ENCODE measurements around the gene PRKCG.

Gene PRKCG

GRCh38 chr19:53872762-53873161 lies 9.2 kb upstream of the PRKCG start:
- DNase-seq, result no peak

- no peak for DNase-seq
Observed at GRCh38 chr19:53873773-53874605, 8.0 kb upstream of the PRKCG start.

- DNase-seq, result no peak
Observed at GRCh38 chr19:53874606-53874990, 7.4 kb upstream of the PRKCG start.

- peak; percentile 51 to 57 (median 51) for DNase-seq
Observed at GRCh38 chr19:53875602-53876325, 6.2 kb upstream of the PRKCG start.

- no peak for DNase-seq
Observed at GRCh38 chr19:53876651-53877224, 5.3 kb upstream of the PRKCG start.

- no peak for DNase-seq
Observed at GRCh38 chr19:53877361-53877766, 4.6 kb upstream of the PRKCG start.

- no peak for DNase-seq
Observed at GRCh38 chr19:53878776-53879139, 3.2 kb upstream of the PRKCG start.

- peak; percentile 81 to 93 (median 88) for DNase-seq
Observed at GRCh38 chr19:53879140-53880081, 2.6 kb upstream of the PRKCG start.

GRCh38 chr19:53880711-53881481 lies 1.1 kb upstream of the PRKCG start:
- DNase-seq, result peak; percentile 44 to 59 (median 55)

- no peak for DNase-seq
Observed at GRCh38 chr19:53882391-53883050, 524 bp downstream of the PRKCG start.

- no peak for DNase-seq
Observed at GRCh38 chr19:53883231-53883661, 1.2 kb downstream of the PRKCG start.

GRCh38 chr19:53883741-53884140 lies 1.7 kb downstream of the PRKCG start:
- DNase-seq, result no peak

- no peak for DNase-seq
Observed at GRCh38 chr19:53884256-53884655, 2.3 kb downstream of the PRKCG start.

- no peak for DNase-seq
Observed at GRCh38 chr19:53885036-53885435, 3.0 kb downstream of the PRKCG start.

- DNase-seq, result no peak
Observed at GRCh38 chr19:53892301-53892980, 10.4 kb downstream of the PRKCG start.

GRCh38 chr19:53892981-53893325 lies 11.0 kb downstream of the PRKCG start:
- DNase-seq, result no peak

- DNase-seq, result no peak
Observed at GRCh38 chr19:53894707-53895106, 12.7 kb downstream of the PRKCG start.

GRCh38 chr19:53896682-53897081 lies 14.7 kb downstream of the PRKCG start:
- DNase-seq, result no peak

- DNase-seq, result no peak
Observed at GRCh38 chr19:53897459-53897858, 15.5 kb downstream of the PRKCG start.

GRCh38 chr19:53898166-53898565 lies 16.2 kb downstream of the PRKCG start:
- DNase-seq, result no peak

Data from suppressor macrophage treated with lipopolysaccharide for 1 hour (primary cell).